IMR-90 (cell line): ENCODE data around the gene ACAP2. TPM values are rescaled to one million over a fixed set of nuclear protein-coding genes. Genes with fewer than 3 reads are reported as not detected.

Experiments used
- ATAC-seq: fragments of 200-7000 bp; cut with Tn5 transposase; 2 replicates; pipeline ENCODE4 v1.9.1; 2020; ENCODE audit warnings: low read depth, mild to moderate bottlenecking, moderate library complexity
- BruUV-seq: library from RNA; stranded (reverse); fragments of 400-500 nt; replicated peaks from 2 replicates; lab custom pipeline; 2021; lab: Mats Ljungman, UMichigan
- CTCF ChIA-PET: fragments of 300-600 bp; formaldehyde crosslinking; extraction: SDS; loops from one replicate; lab custom pipeline; 2021; ENCODE audit warnings: antibody characterized with exemption; lab: Yijun Ruan, JAX
- POLR2A ChIA-PET: fragments of 300-600 bp; sonication (Branson Sonifier 250); formaldehyde crosslinking; loops from one replicate; lab custom pipeline; 2022; ENCODE audit warnings: antibody characterized with exemption; ENCODE audit not compliant: unreplicated experiment; lab: Charles Lee
- DNase-seq: peaks from one replicate; pipeline ENCODE4 v3.0.0; 2013
- H2AFZ ChIP-seq: replicated peaks from 2 replicates; pipeline ENCODE3; 2013; ENCODE audit warnings: low read length, mild to moderate bottlenecking; ENCODE audit not compliant: poor library complexity
- H2AK5ac ChIP-seq: 2 replicates; pipeline ENCODE4 v1.6.1; 2013; ENCODE audit warnings: low read depth, low read length, inconsistent platforms
- H2AK9ac ChIP-seq: replicated peaks from 2 replicates; pipeline ENCODE3; 2013; ENCODE audit warnings: mild to moderate bottlenecking, low read depth, low read length, moderate library complexity; ENCODE audit not compliant: poor library complexity
- H2BK120ac ChIP-seq: 2 replicates; pipeline ENCODE4 v1.6.1; 2013; ENCODE audit warnings: low read depth, low read length, inconsistent platforms
- H2BK15ac ChIP-seq: 3 replicates; pipeline ENCODE4 v1.6.1; 2013; ENCODE audit warnings: low read depth, low read length, inconsistent platforms
- H2BK20ac ChIP-seq: 2 replicates; pipeline ENCODE4 v1.6.1; 2013; ENCODE audit warnings: low read depth, mild to moderate bottlenecking, inconsistent platforms, low read length, moderate library complexity
- H2BK5ac ChIP-seq: 2 replicates; pipeline ENCODE4 v1.6.1; 2013; ENCODE audit warnings: mild to moderate bottlenecking, low read depth, low read length, inconsistent platforms; ENCODE audit not compliant: poor library complexity, severe bottlenecking
- H3K14ac ChIP-seq: replicated peaks from 2 replicates; pipeline ENCODE4 v1.6.1; 2013; ENCODE audit warnings: low read depth, low read length, inconsistent platforms
- H3K18ac ChIP-seq: 2 replicates; pipeline ENCODE4 v1.6.1; 2013; ENCODE audit warnings: low read depth, low read length, control low read depth
- H3K23ac ChIP-seq: 2 replicates; pipeline ENCODE4 v1.6.1; 2013; ENCODE audit warnings: low read depth, low read length, inconsistent platforms
- H3K27ac ChIP-seq: 2 replicates; pipeline ENCODE4 v1.5.1; 2013; ENCODE audit warnings: mild to moderate bottlenecking, control low read depth, low read length; ENCODE audit not compliant: insufficient read depth
- H3K27me3 ChIP-seq: 2 replicates; pipeline ENCODE4 v1.6.1; 2013; ENCODE audit warnings: low read length; ENCODE audit not compliant: control insufficient read depth, insufficient read depth
- H3K36me3 ChIP-seq: 2 replicates; pipeline ENCODE4 v1.6.1; 2013; ENCODE audit warnings: low read length, mixed read lengths; ENCODE audit not compliant: control insufficient read depth, insufficient read depth
- H3K4ac ChIP-seq: 2 replicates; pipeline ENCODE4 v1.6.1; 2013; ENCODE audit warnings: low read depth, low read length, inconsistent platforms
- H3K4me1 ChIP-seq: 2 replicates; pipeline ENCODE4 v1.6.1; 2013; ENCODE audit warnings: low read length, mixed read lengths; ENCODE audit not compliant: control insufficient read depth, insufficient read depth
- H3K4me2 ChIP-seq: 2 replicates; pipeline ENCODE4 v1.6.1; 2013; ENCODE audit warnings: low read depth, mild to moderate bottlenecking, control low read depth, low read length, moderate library complexity
- H3K4me3 ChIP-seq: 2 replicates; pipeline ENCODE4 v1.5.1; 2013; ENCODE audit warnings: low read depth, mild to moderate bottlenecking, control low read depth, low read length, moderate library complexity; ENCODE audit not compliant: insufficient read depth
- H3K56ac ChIP-seq: 2 replicates; pipeline ENCODE4 v1.6.1; 2013; ENCODE audit warnings: low read length, inconsistent platforms; ENCODE audit not compliant: insufficient read depth; ENCODE audit errors: extremely low read depth
- H3K79me1 ChIP-seq, 2 experiments: 2 replicates each; pipeline ENCODE4 v1.6.1; 2013; ENCODE audit warnings: low read length in 2 of 2, inconsistent platforms in 1 of 2, low read depth in 1 of 2
- H3K9ac ChIP-seq: 2 replicates; pipeline ENCODE4 v1.6.1; 2013; ENCODE audit warnings: low read depth, low read length, control low read depth
- H3K9me1 ChIP-seq: 2 replicates; pipeline ENCODE4 v1.6.1; 2013; ENCODE audit warnings: low read length, inconsistent platforms; ENCODE audit not compliant: insufficient read depth
- H3K9me3 ChIP-seq: 2 replicates; pipeline ENCODE4 v1.6.1; 2013; ENCODE audit warnings: low read length; ENCODE audit not compliant: control insufficient read depth, insufficient read depth
- H4K20me1 ChIP-seq: 2 replicates; pipeline ENCODE4 v1.6.1; 2013; ENCODE audit warnings: low read length, inconsistent platforms; ENCODE audit not compliant: insufficient read depth
- H4K5ac ChIP-seq: 2 replicates; pipeline ENCODE4 v1.6.1; 2013; ENCODE audit warnings: mild to moderate bottlenecking, low read depth, low read length, control low read depth
- H4K8ac ChIP-seq, 2 experiments: 2 replicates each; pipeline ENCODE4 v1.6.1; 2013; ENCODE audit warnings: low read depth in 2 of 2, low read length in 2 of 2, control low read depth in 1 of 2, inconsistent platforms in 1 of 2
- H4K91ac ChIP-seq: 2 replicates; pipeline ENCODE4 v1.6.1; 2013; ENCODE audit warnings: low read depth, low read length, inconsistent platforms; ENCODE audit not compliant: insufficient read depth
- BHLHE40 ChIP-seq: fragments of 150-350 bp; IDR thresholded peaks from 2 replicates; pipeline ENCODE4 v1.6.1; 2016; ENCODE audit warnings: mild to moderate bottlenecking, low read depth, low read length
- CEBPB ChIP-seq: IDR thresholded peaks from 2 replicates; pipeline ENCODE4 v1.6.1; 2012; ENCODE audit warnings: low read depth, low read length, improper control_type of control experiment
- CHD1 ChIP-seq: IDR thresholded peaks from 2 replicates; pipeline ENCODE4 v1.6.1; 2012; ENCODE audit warnings: low read depth, low read length, improper control_type of control experiment
- CTCF ChIP-seq: conservative IDR thresholded peaks from 2 replicates; pipeline ENCODE4 v1.5.1; 2012; ENCODE audit warnings: mild to moderate bottlenecking, low read depth, low read length, improper control_type of control experiment
- ELK1 ChIP-seq: fragments of 150-350 bp; IDR thresholded peaks from 2 replicates; pipeline ENCODE4 v1.6.1; 2016; ENCODE audit warnings: low read depth, mild to moderate bottlenecking, low read length, moderate library complexity, borderline replicate concordance
- FOS ChIP-seq: fragments of 150-350 bp; IDR thresholded peaks from 2 replicates; pipeline ENCODE4 v1.6.1; 2016; ENCODE audit warnings: low read depth, low read length
- MAFK ChIP-seq: IDR thresholded peaks from 2 replicates; pipeline ENCODE4 v1.6.1; 2012; ENCODE audit warnings: low read depth, low read length, improper control_type of control experiment
- MAZ ChIP-seq: IDR thresholded peaks from 2 replicates; pipeline ENCODE4 v1.6.1; 2012; ENCODE audit warnings: low read depth, mild to moderate bottlenecking, low read length, improper control_type of control experiment, moderate library complexity, borderline replicate concordance
- MXI1 ChIP-seq: IDR thresholded peaks from 2 replicates; pipeline ENCODE4 v1.6.1; 2012; ENCODE audit warnings: low read depth, mild to moderate bottlenecking, low read length, moderate library complexity, borderline replicate concordance
- NFE2L2 ChIP-seq: fragments of 150-350 bp; IDR thresholded peaks from 2 replicates; pipeline ENCODE4 v1.6.1; 2016; ENCODE audit warnings: low read depth, mild to moderate bottlenecking, low read length
- POLR2A ChIP-seq: IDR thresholded peaks from 2 replicates; pipeline ENCODE4 v1.6.1; 2012; ENCODE audit warnings: mild to moderate bottlenecking, low read depth, low read length
- RFX5 ChIP-seq: IDR thresholded peaks from 2 replicates; pipeline ENCODE4 v1.8.0; 2012; ENCODE audit warnings: low read depth, mild to moderate bottlenecking, low read length, moderate library complexity
- SMC3 ChIP-seq: fragments of 150-350 bp; IDR thresholded peaks from 2 replicates; pipeline ENCODE4 v1.6.1; 2016; ENCODE audit warnings: low read depth, mild to moderate bottlenecking, antibody characterized with exemption, low read length, moderate library complexity
- USF2 ChIP-seq: fragments of 150-350 bp; IDR thresholded peaks from 2 replicates; pipeline ENCODE4 v1.6.1; 2017; ENCODE audit warnings: mild to moderate bottlenecking, antibody characterized with exemption, low read length, low read depth
- WGBS, 2 experiments: methylation state at CpG; one replicate each; pipeline versions ENCODE4 v1.1.5 to v1.1.7; 2013; ENCODE audit warnings: missing lambda C conversion rate in 2 of 2; ENCODE audit not compliant: insufficient read length in 1 of 2; ENCODE audit errors: extremely low coverage in 2 of 2; 5-methylcytosine and 5-hydroxymethylcytosine counted together
- dilution Hi-C: fragments of 300-500 bp; cut with HindIII; formaldehyde crosslinking; loops from one replicate; pipeline ENCODE4 v1.14.3; 2018; ENCODE audit warnings: low sequenced_read_pairs; ENCODE audit not compliant: unreplicated experiment
- in situ Hi-C: fragments of 300-500 bp; cut with MboI; formaldehyde crosslinking; loops from 3 replicates; pipeline ENCODE4 v1.14.3; 2019; ENCODE audit warnings: low sequenced_read_pairs, inconsistent platforms, mixed read lengths
- intact Hi-C: fragments of 100-400 bp; cut with micrococcal nuclease; formaldehyde crosslinking; loops from 2 replicates; pipeline ENCODE4 v1.10.0; 2022
- polyA plus RNA-seq, 3 experiments: library from polyadenylated mRNA; depleted of rRNA; stranded (reverse); fragments of >200 nt; gene quantifications; 2 replicates each; pipeline ENCODE4 v1.2.3, GENCODE V29; 2012; ENCODE audit warnings: low replicate concordance in 1 of 3
- total RNA-seq: library from RNA; depleted of rRNA; stranded (reverse); fragments of >200 nt; gene quantifications from 2 replicates; pipeline ENCODE4 v1.2.3, GENCODE V29; 2012

The ACAP2 gene
- total and polyA plus RNA-seq, 2 of the 4 experiments (the other 2 are of a cell fraction), result 11.9 to 35.1 TPM

- Histone ChIP-seq H3K27me3 (no peaks in the 10 kb centered on the region), H4K91ac (no peak overlapping the region), H3K9me1 (peaks cover 2% of the 10 kb centered on the region; the same call in 1 of the 2 replicates), H3K4me3 (no peak overlapping the region), H3K18ac (no peak overlapping the region), H3K27ac (no peak overlapping the region), H3K79me1 (no peaks in the 10 kb centered on the region), H3K36me3 (no peaks in the 10 kb centered on the region), H3K4ac (no peak overlapping the region), H2AK5ac (no peak overlapping the region), H2BK120ac (no peak overlapping the region), H4K5ac (no peak overlapping the region), H2AK9ac (no peak overlapping the region), H4K20me1 (no peaks in the 10 kb centered on the region), H3K56ac (no peak overlapping the region), H2BK20ac (no peak overlapping the region), H3K23ac (no peak overlapping the region), H4K8ac (no peak overlapping the region), H2AFZ (no peak overlapping the region), H3K14ac (no peak overlapping the region), H2BK15ac (no peak overlapping the region), H3K4me2 (no peak overlapping the region), H2BK5ac (no peak overlapping the region), H3K9me3 (no peaks in the 10 kb centered on the region), H3K4me1 (peaks cover 6% of the 10 kb centered on the region), H3K9ac (no peak overlapping the region)
- dilution Hi-C loops, result no loop called here
- ATAC-seq (no peak), DNase-seq (no peak)
- no peak for TF ChIP-seq POLR2A
- TF ChIP-seq MAZ, result no peak
- TF ChIP-seq USF2, result no peak
- TF ChIP-seq SMC3, result no peak
- TF ChIP-seq RFX5, result no peak
- TF ChIP-seq BHLHE40, result no peak
- TF ChIP-seq MAFK, result no peak
- no peak for TF ChIP-seq FOS
- TF ChIP-seq CTCF, result no peak
- no peak for TF ChIP-seq NFE2L2
- no peak for TF ChIP-seq ELK1
- TF ChIP-seq CEBPB, result no peak
- TF ChIP-seq CHD1, result no peak
- no peak for TF ChIP-seq MXI1
- no CpG with 5 or more reads among the region's 7 CpGs for WGBS, 2 experiments
- no TSS peak for BruUV-seq
- intact Hi-C loops, result no loop called here
- in situ Hi-C loops, result no loop called here
- POLR2A ChIA-PET, result no interaction called here
- CTCF ChIA-PET, result no interaction called here
These were observed 13.0 kb upstream of the ACAP2 start for GRCh38 chr3:195455789-195456188.
